Measurements from ENCODE around the gene FAH. TPM values are rescaled to one million over a fixed set of nuclear protein-coding genes. Genes with fewer than 3 reads are reported as not detected.
A peak's percentile ranks its signal among the peaks of the same experiment; 100 is the strongest.

Gene FAH
- polyA plus RNA-seq, 4 donors, result 13.3 to 43.6 (median 29.6) TPM

GRCh38 chr15:80228959-80229610 is 76.3 kb downstream of the FAH start:
- DNase-seq (ENCODE audit: low read depth in 4 of 4, low spot score in 3 of 4), result no peak

GRCh38 chr15:80231371-80231770 is 78.6 kb downstream of the FAH start:
- no peak for DNase-seq (ENCODE audit: low read depth in 4 of 4, low spot score in 3 of 4)

- DNase-seq (ENCODE audit: low read depth in 4 of 4, low spot score in 3 of 4), result peak in 1 of 4 donors; percentile 52
Observed at GRCh38 chr15:80233581-80233980, 80.8 kb downstream of the FAH start.

GRCh38 chr15:80234883-80235282 is 82.1 kb downstream of the FAH start:
- DNase-seq (ENCODE audit: low read depth in 4 of 4, low spot score in 3 of 4), result no peak

Other genes with a start within 250 kb of the FAH start
- gene BCL2A1, start 181.8 kb upstream of the FAH start, polyA plus RNA-seq (ENCODE audit: insufficient read length in 4 of 4), result 1 to 10 TPM in 1 of 4 donors, under 1 TPM in 2, not detected in 1; 0.21 to 6.3 (median 0.23) TPM
- 100 to 1,000 TPM in 3 of 4 donors, 10 to 100 TPM in 1; 95.6 to 130 (median 115) TPM for gene ZFAND6, start 93.3 kb upstream of the FAH start, polyA plus RNA-seq (ENCODE audit: insufficient read length in 4 of 4)
- gene CTXND1, start 99.2 kb downstream of the FAH start, polyA plus RNA-seq (ENCODE audit: insufficient read length in 4 of 4), result 10 to 100 TPM in 3 of 4 donors, under 1 TPM in 1; 0.27 to 11.6 (median 10.7) TPM

All from left renal pelvis (tissue), 4 donors.